IMR-90 (cell line): ENCODE results near the gene XCL1. TPM values are rescaled to one million over a fixed set of nuclear protein-coding genes. Genes with fewer than 3 reads are reported as not detected.

Experiments used
- ATAC-seq: fragments of 200-7000 bp; cut with Tn5 transposase; 2 replicates; pipeline ENCODE4 v1.9.1; 2020; ENCODE audit warnings: low read depth, mild to moderate bottlenecking, moderate library complexity
- BruUV-seq: library from RNA; stranded (reverse); fragments of 400-500 nt; replicated peaks from 2 replicates; lab custom pipeline; 2021; lab: Mats Ljungman, UMichigan
- CTCF ChIA-PET: fragments of 300-600 bp; formaldehyde crosslinking; extraction: SDS; loops from one replicate; lab custom pipeline; 2021; ENCODE audit warnings: antibody characterized with exemption; lab: Yijun Ruan, JAX
- POLR2A ChIA-PET: fragments of 300-600 bp; sonication (Branson Sonifier 250); formaldehyde crosslinking; loops from one replicate; lab custom pipeline; 2022; ENCODE audit warnings: antibody characterized with exemption; ENCODE audit not compliant: unreplicated experiment; lab: Charles Lee
- DNase-seq: peaks from one replicate; pipeline ENCODE4 v3.0.0; 2013
- H2AFZ ChIP-seq: replicated peaks from 2 replicates; pipeline ENCODE3; 2013; ENCODE audit warnings: low read length, mild to moderate bottlenecking; ENCODE audit not compliant: poor library complexity
- H2AK5ac ChIP-seq: 2 replicates; pipeline ENCODE4 v1.6.1; 2013; ENCODE audit warnings: low read depth, low read length, inconsistent platforms
- H2AK9ac ChIP-seq: replicated peaks from 2 replicates; pipeline ENCODE3; 2013; ENCODE audit warnings: mild to moderate bottlenecking, low read depth, low read length, moderate library complexity; ENCODE audit not compliant: poor library complexity
- H2BK120ac ChIP-seq: 2 replicates; pipeline ENCODE4 v1.6.1; 2013; ENCODE audit warnings: low read depth, low read length, inconsistent platforms
- H2BK15ac ChIP-seq: 3 replicates; pipeline ENCODE4 v1.6.1; 2013; ENCODE audit warnings: low read depth, low read length, inconsistent platforms
- H2BK20ac ChIP-seq: 2 replicates; pipeline ENCODE4 v1.6.1; 2013; ENCODE audit warnings: low read depth, mild to moderate bottlenecking, inconsistent platforms, low read length, moderate library complexity
- H2BK5ac ChIP-seq: 2 replicates; pipeline ENCODE4 v1.6.1; 2013; ENCODE audit warnings: mild to moderate bottlenecking, low read depth, low read length, inconsistent platforms; ENCODE audit not compliant: poor library complexity, severe bottlenecking
- H3K14ac ChIP-seq: replicated peaks from 2 replicates; pipeline ENCODE4 v1.6.1; 2013; ENCODE audit warnings: low read depth, low read length, inconsistent platforms
- H3K18ac ChIP-seq: 2 replicates; pipeline ENCODE4 v1.6.1; 2013; ENCODE audit warnings: low read depth, low read length, control low read depth
- H3K23ac ChIP-seq: 2 replicates; pipeline ENCODE4 v1.6.1; 2013; ENCODE audit warnings: low read depth, low read length, inconsistent platforms
- H3K27ac ChIP-seq: 2 replicates; pipeline ENCODE4 v1.5.1; 2013; ENCODE audit warnings: mild to moderate bottlenecking, control low read depth, low read length; ENCODE audit not compliant: insufficient read depth
- H3K27me3 ChIP-seq: 2 replicates; pipeline ENCODE4 v1.6.1; 2013; ENCODE audit warnings: low read length; ENCODE audit not compliant: control insufficient read depth, insufficient read depth
- H3K36me3 ChIP-seq: 2 replicates; pipeline ENCODE4 v1.6.1; 2013; ENCODE audit warnings: low read length, mixed read lengths; ENCODE audit not compliant: control insufficient read depth, insufficient read depth
- H3K4ac ChIP-seq: 2 replicates; pipeline ENCODE4 v1.6.1; 2013; ENCODE audit warnings: low read depth, low read length, inconsistent platforms
- H3K4me1 ChIP-seq: 2 replicates; pipeline ENCODE4 v1.6.1; 2013; ENCODE audit warnings: low read length, mixed read lengths; ENCODE audit not compliant: control insufficient read depth, insufficient read depth
- H3K4me2 ChIP-seq: 2 replicates; pipeline ENCODE4 v1.6.1; 2013; ENCODE audit warnings: low read depth, mild to moderate bottlenecking, control low read depth, low read length, moderate library complexity
- H3K4me3 ChIP-seq: 2 replicates; pipeline ENCODE4 v1.5.1; 2013; ENCODE audit warnings: low read depth, mild to moderate bottlenecking, control low read depth, low read length, moderate library complexity; ENCODE audit not compliant: insufficient read depth
- H3K56ac ChIP-seq: 2 replicates; pipeline ENCODE4 v1.6.1; 2013; ENCODE audit warnings: low read length, inconsistent platforms; ENCODE audit not compliant: insufficient read depth; ENCODE audit errors: extremely low read depth
- H3K79me1 ChIP-seq, 2 experiments: 2 replicates each; pipeline ENCODE4 v1.6.1; 2013; ENCODE audit warnings: low read length in 2 of 2, inconsistent platforms in 1 of 2, low read depth in 1 of 2
- H3K9ac ChIP-seq: 2 replicates; pipeline ENCODE4 v1.6.1; 2013; ENCODE audit warnings: low read depth, low read length, control low read depth
- H3K9me1 ChIP-seq: 2 replicates; pipeline ENCODE4 v1.6.1; 2013; ENCODE audit warnings: low read length, inconsistent platforms; ENCODE audit not compliant: insufficient read depth
- H3K9me3 ChIP-seq: 2 replicates; pipeline ENCODE4 v1.6.1; 2013; ENCODE audit warnings: low read length; ENCODE audit not compliant: control insufficient read depth, insufficient read depth
- H4K20me1 ChIP-seq: 2 replicates; pipeline ENCODE4 v1.6.1; 2013; ENCODE audit warnings: low read length, inconsistent platforms; ENCODE audit not compliant: insufficient read depth
- H4K5ac ChIP-seq: 2 replicates; pipeline ENCODE4 v1.6.1; 2013; ENCODE audit warnings: mild to moderate bottlenecking, low read depth, low read length, control low read depth
- H4K8ac ChIP-seq, 2 experiments: 2 replicates each; pipeline ENCODE4 v1.6.1; 2013; ENCODE audit warnings: low read depth in 2 of 2, low read length in 2 of 2, control low read depth in 1 of 2, inconsistent platforms in 1 of 2
- H4K91ac ChIP-seq: 2 replicates; pipeline ENCODE4 v1.6.1; 2013; ENCODE audit warnings: low read depth, low read length, inconsistent platforms; ENCODE audit not compliant: insufficient read depth
- BHLHE40 ChIP-seq: fragments of 150-350 bp; IDR thresholded peaks from 2 replicates; pipeline ENCODE4 v1.6.1; 2016; ENCODE audit warnings: mild to moderate bottlenecking, low read depth, low read length
- CEBPB ChIP-seq: IDR thresholded peaks from 2 replicates; pipeline ENCODE4 v1.6.1; 2012; ENCODE audit warnings: low read depth, low read length, improper control_type of control experiment
- CTCF ChIP-seq: conservative IDR thresholded peaks from 2 replicates; pipeline ENCODE4 v1.5.1; 2012; ENCODE audit warnings: mild to moderate bottlenecking, low read depth, low read length, improper control_type of control experiment
- FOS ChIP-seq: fragments of 150-350 bp; IDR thresholded peaks from 2 replicates; pipeline ENCODE4 v1.6.1; 2016; ENCODE audit warnings: low read depth, low read length
- MAFK ChIP-seq: IDR thresholded peaks from 2 replicates; pipeline ENCODE4 v1.6.1; 2012; ENCODE audit warnings: low read depth, low read length, improper control_type of control experiment
- MAZ ChIP-seq: IDR thresholded peaks from 2 replicates; pipeline ENCODE4 v1.6.1; 2012; ENCODE audit warnings: low read depth, mild to moderate bottlenecking, low read length, improper control_type of control experiment, moderate library complexity, borderline replicate concordance
- RAD21 ChIP-seq: IDR thresholded peaks from 2 replicates; pipeline ENCODE4 v1.6.1; 2012; ENCODE audit warnings: low read length, improper control_type of control experiment
- RCOR1 ChIP-seq: IDR thresholded peaks from 2 replicates; pipeline ENCODE4 v1.6.1; 2012; ENCODE audit warnings: mild to moderate bottlenecking, low read length, improper control_type of control experiment; ENCODE audit not compliant: insufficient replicate concordance
- SMC3 ChIP-seq: fragments of 150-350 bp; IDR thresholded peaks from 2 replicates; pipeline ENCODE4 v1.6.1; 2016; ENCODE audit warnings: low read depth, mild to moderate bottlenecking, antibody characterized with exemption, low read length, moderate library complexity
- USF2 ChIP-seq: fragments of 150-350 bp; IDR thresholded peaks from 2 replicates; pipeline ENCODE4 v1.6.1; 2017; ENCODE audit warnings: mild to moderate bottlenecking, antibody characterized with exemption, low read length, low read depth
- WGBS, 2 experiments: methylation state at CpG; one replicate each; pipeline versions ENCODE4 v1.1.5 to v1.1.7; 2013; ENCODE audit warnings: missing lambda C conversion rate in 2 of 2; ENCODE audit not compliant: insufficient read length in 1 of 2; ENCODE audit errors: extremely low coverage in 2 of 2; 5-methylcytosine and 5-hydroxymethylcytosine counted together
- dilution Hi-C: fragments of 300-500 bp; cut with HindIII; formaldehyde crosslinking; loops from one replicate; pipeline ENCODE4 v1.14.3; 2018; ENCODE audit warnings: low sequenced_read_pairs; ENCODE audit not compliant: unreplicated experiment
- in situ Hi-C: fragments of 300-500 bp; cut with MboI; formaldehyde crosslinking; loops from 3 replicates; pipeline ENCODE4 v1.14.3; 2019; ENCODE audit warnings: low sequenced_read_pairs, inconsistent platforms, mixed read lengths
- intact Hi-C: fragments of 100-400 bp; cut with micrococcal nuclease; formaldehyde crosslinking; loops from 2 replicates; pipeline ENCODE4 v1.10.0; 2022
- polyA plus RNA-seq, 3 experiments: library from polyadenylated mRNA; depleted of rRNA; stranded (reverse); fragments of >200 nt; gene quantifications; 2 replicates each; pipeline ENCODE4 v1.2.3, GENCODE V29; 2012; ENCODE audit warnings: low replicate concordance in 1 of 3
- total RNA-seq: library from RNA; depleted of rRNA; stranded (reverse); fragments of >200 nt; gene quantifications from 2 replicates; pipeline ENCODE4 v1.2.3, GENCODE V29; 2012

Gene XCL1
- total and polyA plus RNA-seq, 2 of the 4 experiments (the other 2 are of a cell fraction) = not detected

- dilution Hi-C loops (no loop called here), in situ Hi-C loops (loop anchor here (10.0 kb wide), 2 partner anchors 746 to 936 kb away; no protein-coding TSS in a partner anchor), intact Hi-C loops (loop anchor here (10.0 kb wide), 2 partner anchors 526 to 1206 kb away; no protein-coding TSS in a partner anchor)
- Histone ChIP-seq H3K9me1 (no peaks in the 10 kb centered on the region), H2AFZ (no peak overlapping the region), H4K8ac (no peak overlapping the region), H3K56ac (no peak overlapping the region), H3K4ac (no peak overlapping the region), H4K20me1 (no peaks in the 10 kb centered on the region), H3K27ac (no peak overlapping the region), H3K9ac (no peak overlapping the region), H2AK5ac (no peak overlapping the region), H2BK5ac (no peak overlapping the region), H3K18ac (no peak overlapping the region), H3K4me1 (no peaks in the 10 kb centered on the region), H3K79me1 (no peaks in the 10 kb centered on the region), H3K4me2 (no peak overlapping the region), H2BK120ac (no peak overlapping the region), H3K4me3 (no peak overlapping the region), H2BK20ac (no peak overlapping the region), H3K27me3 (no peaks in the 10 kb centered on the region; the same call in 1 of the 2 replicates), H4K91ac (no peak overlapping the region), H2AK9ac (no peak overlapping the region), H3K23ac (no peak overlapping the region), H3K14ac (no peak overlapping the region), H3K36me3 (no peaks in the 10 kb centered on the region), H4K5ac (no peak overlapping the region), H2BK15ac (no peak overlapping the region), H3K9me3 (no peaks in the 10 kb centered on the region)
- POLR2A ChIA-PET = no interaction called here
- ATAC-seq = no peak
- DNase-seq = peak; percentile 5
- no TSS peak for BruUV-seq
- CTCF ChIA-PET = interaction anchor here (1.0 kb wide), 1 partner anchor 739 kb away, joined by 3 read pairs; no protein-coding TSS in a partner anchor
- 72% methylated on average over 9 of the region's 20 CpGs; no CpG with 5 or more reads in 1 of the 2 experiments for WGBS, 2 experiments
- TF ChIP-seq CEBPB (no peak), RAD21 (no peak), USF2 (no peak), MAZ (no peak), FOS (no peak), MAFK (no peak), BHLHE40 (no peak), RCOR1 (no peak), SMC3 (no peak), CTCF (no peak)
Observed at GRCh38 chr1:168608796-168609715, 32.7 kb downstream of the XCL1 start.
